HEK293 (cell line): ENCODE results near the gene PSMC2.

Source experiments
- CTCF ChIA-PET: fragments of 350-600 bp; formaldehyde crosslinking; extraction: SDS; loops from one replicate; lab custom pipeline; 2021; ENCODE audit warnings: antibody characterized with exemption; lab: Yijun Ruan, JAX
- POLR2A ChIA-PET: fragments of 300-600 bp; formaldehyde crosslinking; extraction: SDS; loops from one replicate; lab custom pipeline; 2020; ENCODE audit warnings: antibody characterized with exemption, inconsistent platforms; lab: Yijun Ruan, JAX
- H3K27ac ChIP-seq: fragments of 200-500 bp; sonication (Bioruptor generic); 2 replicates; pipeline ENCODE4 v1.5.1; 2014; ENCODE audit warnings: low read depth, low read length, control low read depth, inconsistent platforms; ENCODE audit errors: extremely low read depth
- H3K36me3 ChIP-seq, 2 experiments: fragments of 200-500 bp in 1 of 2; sonication (Bioruptor generic) in 1 of 2; 1 replicate in 1 of 2; 2 replicates in 1 of 2; pipeline ENCODE4 v1.5.1; 2014 to 2017; ENCODE audit warnings: inconsistent platforms in 2 of 2, low read length in 2 of 2; ENCODE audit not compliant: control insufficient read depth in 2 of 2, insufficient read depth in 1 of 2
- H3K4me1 ChIP-seq: fragments of 200-500 bp; sonication (Bioruptor generic); 2 replicates; pipeline ENCODE4 v1.5.1; 2014; ENCODE audit warnings: mild to moderate bottlenecking, low read length, inconsistent platforms; ENCODE audit not compliant: control insufficient read depth, insufficient read depth
- H3K4me3 ChIP-seq: 2 replicates; pipeline ENCODE4 v1.5.1; 2011; ENCODE audit warnings: low read depth, mild to moderate bottlenecking, control low read depth, low read length, moderate library complexity
- H3K9me3 ChIP-seq: fragments of 200-500 bp; sonication (Bioruptor generic); 2 replicates; pipeline ENCODE4 v1.5.1; 2014; ENCODE audit warnings: low read depth, low read length, inconsistent platforms; ENCODE audit not compliant: control insufficient read depth, insufficient read depth
- HOXD13 ChIP-seq: sonication (generic); formaldehyde crosslinking; IDR thresholded peaks from 2 replicates; pipeline ENCODE4 v1.8.0; 2022; ENCODE audit warnings: missing genetic modification reagents, borderline replicate concordance
- IKZF3 ChIP-seq: fragments of 450-650 bp; IDR thresholded peaks from 2 replicates; pipeline ENCODE4 v1.5.0; 2018; ENCODE audit warnings: missing biosample characterization, mild to moderate bottlenecking, missing genetic modification characterization, moderate library complexity
- TCF7L2 ChIP-seq: IDR thresholded peaks from 2 replicates; pipeline ENCODE4 v1.6.1; 2011; ENCODE audit warnings: low read depth, mild to moderate bottlenecking, inconsistent platforms, low read length, moderate library complexity, borderline replicate concordance
- TRIM28 ChIP-seq: IDR thresholded peaks from 2 replicates; pipeline ENCODE4 v1.6.1; 2011; ENCODE audit warnings: low read length, control low read depth, borderline replicate concordance
- YY2 ChIP-seq: fragments of 450-650 bp; formaldehyde crosslinking; IDR thresholded peaks from 2 replicates; pipeline ENCODE4 v1.5.1; 2016; ENCODE audit warnings: missing biosample characterization, missing genetic modification characterization
- ZBTB49 ChIP-seq: fragments of 450-650 bp; formaldehyde crosslinking; IDR thresholded peaks from 2 replicates; pipeline ENCODE4 v1.5.1; 2016; ENCODE audit warnings: missing biosample characterization, missing genetic modification characterization, low read depth
- ZFHX2 ChIP-seq: fragments of 450-650 bp; formaldehyde crosslinking; conservative IDR thresholded peaks from 2 replicates; pipeline ENCODE4 v1.5.1; 2016; ENCODE audit warnings: missing biosample characterization, missing genetic modification characterization
- ZNF138 ChIP-seq: fragments of 450-650 bp; formaldehyde crosslinking; IDR thresholded peaks from 2 replicates; pipeline ENCODE4 v1.5.1; 2016; ENCODE audit warnings: missing biosample characterization, missing genetic modification characterization, borderline replicate concordance
- ZNF221 ChIP-seq: fragments of 450-650 bp; formaldehyde crosslinking; IDR thresholded peaks from 2 replicates; pipeline ENCODE4 v1.5.1; 2017; ENCODE audit warnings: missing biosample characterization, missing genetic modification characterization, borderline replicate concordance
- ZNF394 ChIP-seq: fragments of 450-650 bp; formaldehyde crosslinking; IDR thresholded peaks from 2 replicates; pipeline ENCODE4 v1.5.1; 2016; ENCODE audit warnings: missing biosample characterization, missing genetic modification characterization, mild to moderate bottlenecking, moderate library complexity, borderline replicate concordance
- ZNF473 ChIP-seq: fragments of 450-650 bp; formaldehyde crosslinking; IDR thresholded peaks from 2 replicates; pipeline ENCODE4 v1.5.1; 2017; ENCODE audit warnings: missing biosample characterization, missing genetic modification characterization
- ZNF501 ChIP-seq: fragments of 450-650 bp; formaldehyde crosslinking; IDR thresholded peaks from 2 replicates; pipeline ENCODE4 v1.5.1; 2016; ENCODE audit warnings: missing biosample characterization, missing genetic modification characterization
- ZNF580 ChIP-seq: fragments of 450-650 bp; formaldehyde crosslinking; IDR thresholded peaks from 2 replicates; pipeline ENCODE4 v1.5.1; 2016; ENCODE audit warnings: missing biosample characterization, missing genetic modification characterization
- ZNF610 ChIP-seq: fragments of 450-650 bp; formaldehyde crosslinking; IDR thresholded peaks from 2 replicates; pipeline ENCODE4 v1.5.1; 2016; ENCODE audit warnings: missing biosample characterization, missing genetic modification characterization, borderline replicate concordance
- ZNF707 ChIP-seq: fragments of 450-650 bp; formaldehyde crosslinking; IDR thresholded peaks from 2 replicates; pipeline ENCODE4 v1.5.1; 2016; ENCODE audit warnings: missing biosample characterization, missing genetic modification characterization
- ZNF747 ChIP-seq: fragments of 450-650 bp; formaldehyde crosslinking; IDR thresholded peaks from 2 replicates; pipeline ENCODE4 v1.5.1; 2016; ENCODE audit warnings: missing biosample characterization, missing genetic modification characterization
- ZNF776 ChIP-seq: fragments of 450-650 bp; formaldehyde crosslinking; IDR thresholded peaks from 2 replicates; pipeline ENCODE4 v1.5.0; 2017; ENCODE audit warnings: missing biosample characterization, missing genetic modification characterization, borderline replicate concordance
- ZNF792 ChIP-seq: fragments of 450-650 bp; formaldehyde crosslinking; IDR thresholded peaks from 2 replicates; pipeline ENCODE4 v1.5.1; 2016; ENCODE audit warnings: missing biosample characterization, missing genetic modification characterization
- ZSCAN23 ChIP-seq: fragments of 450-650 bp; formaldehyde crosslinking; IDR thresholded peaks from 2 replicates; pipeline ENCODE4 v1.5.1; 2016; ENCODE audit warnings: missing biosample characterization, missing genetic modification characterization
- TF ChIP-seq, protein P1 (sequence below): fragments of 450-650 bp; formaldehyde crosslinking; IDR thresholded peaks from 2 replicates; pipeline ENCODE4 v1.5.1; 2016; ENCODE audit warnings: missing biosample characterization, missing genetic modification characterization
- TF ChIP-seq, protein P2 (sequence below): fragments of 450-650 bp; formaldehyde crosslinking; IDR thresholded peaks from 2 replicates; pipeline ENCODE4 v1.5.1; 2016; ENCODE audit warnings: missing biosample characterization, missing genetic modification characterization
- TF ChIP-seq, protein P3 (sequence below): fragments of 450-650 bp; formaldehyde crosslinking; IDR thresholded peaks from 2 replicates; pipeline ENCODE4 v1.5.1; 2017; ENCODE audit warnings: missing biosample characterization, missing genetic modification characterization
- TF ChIP-seq, protein P4 (sequence below): fragments of 450-650 bp; formaldehyde crosslinking; IDR thresholded peaks from 2 replicates; pipeline ENCODE4 v1.5.1; 2016; ENCODE audit warnings: missing biosample characterization, missing genetic modification characterization

Gene PSMC2

DNA sequence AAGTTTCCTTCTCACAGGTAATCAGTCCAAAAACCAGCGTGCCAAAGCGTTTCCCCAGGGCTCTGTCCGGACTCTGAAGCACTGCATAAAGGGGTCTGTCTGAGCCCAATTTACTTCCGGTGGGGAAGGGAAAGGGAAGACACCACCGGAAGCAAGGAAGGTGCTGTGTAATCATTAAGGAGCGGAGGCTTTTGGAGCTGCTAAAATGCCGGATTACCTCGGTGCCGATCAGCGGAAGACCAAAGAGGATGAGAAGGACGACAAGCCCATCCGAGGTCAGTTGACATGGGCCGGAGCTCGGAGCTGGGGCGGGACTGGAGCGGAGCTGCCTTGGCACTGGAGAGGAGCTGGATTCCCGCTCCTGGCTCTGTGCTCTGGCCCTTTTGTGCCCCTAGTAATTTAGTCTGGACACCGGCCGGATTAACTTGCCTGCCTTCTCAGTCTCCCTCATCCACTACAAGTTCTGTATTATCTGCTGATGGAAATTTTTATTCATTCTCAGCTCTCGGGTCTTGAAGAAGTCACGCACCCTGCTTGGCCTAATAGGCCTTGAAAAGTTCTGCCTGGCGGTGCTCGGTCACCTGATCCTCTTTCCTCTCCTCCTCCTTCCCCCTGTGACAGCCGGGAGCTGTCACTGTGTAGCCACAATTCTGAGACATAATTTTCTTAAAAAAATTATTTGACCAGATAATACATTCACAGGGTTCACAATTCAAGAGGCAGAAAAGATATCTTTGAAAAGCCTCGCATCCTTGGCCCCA, at the start of gene PSMC2:
Gene PSMC2 (plus strand): TSS at position 137 of the 761 bp plus-strand sequence. CDS start 69 bp downstream, at position 206.
- Histone ChIP-seq H3K4me1 (peaks cover 2% of the 10 kb centered on the region), H3K27ac (peak within 1 kb of the TSS; percentile 91), H3K36me3 (peaks cover 12 to 20% of the 10 kb centered on the region in 2 experiments), H3K4me3 (peak within 1 kb of the TSS; percentile 74), H3K9me3 (no peaks in the 10 kb centered on the region)
- ChIA-PET POLR2A (interaction anchor here (0.8 kb wide), 1 partner anchor 31 kb away, joined by 6 read pairs; no protein-coding TSS in a partner anchor), CTCF (interaction anchor here (0.7 kb wide), 1 partner anchor 23 kb away, joined by 3 read pairs; no protein-coding TSS in a partner anchor)
- TF ChIP-seq HOXD13 (CRISPR knock-in tag) (no peak), ZFHX2 (tag by site-specific recombination) (no peak; the same call in 1 of the 2 replicates), ZNF747 (tag by site-specific recombination) (no peak), TCF7L2 (no peak), ZNF776 (tag by site-specific recombination) (no peak), ZNF707 (tag by site-specific recombination) (no peak), ZNF580 (tag by site-specific recombination) (peak; percentile 83), ZNF792 (tag by site-specific recombination) (no peak), ZNF610 (tag by site-specific recombination) (0 out of 2 replicates have a peak, but pooled peaks have one; percentile 62), ZNF221 (tag by site-specific recombination) (no peak), TRIM28 (peak; percentile 69), IKZF3 (tag by site-specific recombination) (no peak), ZNF473 (no peak), ZNF394 (tag by site-specific recombination) (peak; percentile 89), YY2 (tag by site-specific recombination) (peak; percentile 80), ZNF501 (peak; percentile 94), ZNF138 (tag by site-specific recombination) (no peak), ZBTB49 (tag by site-specific recombination) (no peak), ZSCAN23 (tag by site-specific recombination) (peak; percentile 76; the same call in 1 of the 2 replicates)
- TF ChIP-seq, protein P1, sequence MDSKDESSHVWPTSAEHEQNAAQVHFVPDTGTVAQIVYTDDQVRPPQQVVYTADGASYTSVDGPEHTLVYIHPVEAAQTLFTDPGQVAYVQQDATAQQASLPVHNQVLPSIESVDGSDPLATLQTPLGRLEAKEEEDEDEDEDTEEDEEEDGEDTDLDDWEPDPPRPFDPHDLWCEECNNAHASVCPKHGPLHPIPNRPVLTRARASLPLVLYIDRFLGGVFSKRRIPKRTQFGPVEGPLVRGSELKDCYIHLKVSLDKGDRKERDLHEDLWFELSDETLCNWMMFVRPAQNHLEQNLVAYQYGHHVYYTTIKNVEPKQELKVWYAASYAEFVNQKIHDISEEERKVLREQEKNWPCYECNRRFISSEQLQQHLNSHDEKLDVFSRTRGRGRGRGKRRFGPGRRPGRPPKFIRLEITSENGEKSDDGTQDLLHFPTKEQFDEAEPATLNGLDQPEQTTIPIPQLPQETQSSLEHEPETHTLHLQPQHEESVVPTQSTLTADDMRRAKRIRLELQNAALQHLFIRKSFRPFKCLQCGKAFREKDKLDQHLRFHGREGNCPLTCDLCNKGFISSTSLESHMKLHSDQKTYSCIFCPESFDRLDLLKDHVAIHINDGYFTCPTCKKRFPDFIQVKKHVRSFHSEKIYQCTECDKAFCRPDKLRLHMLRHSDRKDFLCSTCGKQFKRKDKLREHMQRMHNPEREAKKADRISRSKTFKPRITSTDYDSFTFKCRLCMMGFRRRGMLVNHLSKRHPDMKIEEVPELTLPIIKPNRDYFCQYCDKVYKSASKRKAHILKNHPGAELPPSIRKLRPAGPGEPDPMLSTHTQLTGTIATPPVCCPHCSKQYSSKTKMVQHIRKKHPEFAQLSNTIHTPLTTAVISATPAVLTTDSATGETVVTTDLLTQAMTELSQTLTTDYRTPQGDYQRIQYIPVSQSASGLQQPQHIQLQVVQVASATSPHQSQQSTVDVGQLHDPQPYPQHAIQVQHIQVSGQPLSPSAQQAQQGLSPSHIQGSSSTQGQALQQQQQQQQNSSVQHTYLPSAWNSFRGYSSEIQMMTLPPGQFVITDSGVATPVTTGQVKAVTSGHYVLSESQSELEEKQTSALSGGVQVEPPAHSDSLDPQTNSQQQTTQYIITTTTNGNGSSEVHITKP, result peak; percentile 79
- TF ChIP-seq, protein P2, sequence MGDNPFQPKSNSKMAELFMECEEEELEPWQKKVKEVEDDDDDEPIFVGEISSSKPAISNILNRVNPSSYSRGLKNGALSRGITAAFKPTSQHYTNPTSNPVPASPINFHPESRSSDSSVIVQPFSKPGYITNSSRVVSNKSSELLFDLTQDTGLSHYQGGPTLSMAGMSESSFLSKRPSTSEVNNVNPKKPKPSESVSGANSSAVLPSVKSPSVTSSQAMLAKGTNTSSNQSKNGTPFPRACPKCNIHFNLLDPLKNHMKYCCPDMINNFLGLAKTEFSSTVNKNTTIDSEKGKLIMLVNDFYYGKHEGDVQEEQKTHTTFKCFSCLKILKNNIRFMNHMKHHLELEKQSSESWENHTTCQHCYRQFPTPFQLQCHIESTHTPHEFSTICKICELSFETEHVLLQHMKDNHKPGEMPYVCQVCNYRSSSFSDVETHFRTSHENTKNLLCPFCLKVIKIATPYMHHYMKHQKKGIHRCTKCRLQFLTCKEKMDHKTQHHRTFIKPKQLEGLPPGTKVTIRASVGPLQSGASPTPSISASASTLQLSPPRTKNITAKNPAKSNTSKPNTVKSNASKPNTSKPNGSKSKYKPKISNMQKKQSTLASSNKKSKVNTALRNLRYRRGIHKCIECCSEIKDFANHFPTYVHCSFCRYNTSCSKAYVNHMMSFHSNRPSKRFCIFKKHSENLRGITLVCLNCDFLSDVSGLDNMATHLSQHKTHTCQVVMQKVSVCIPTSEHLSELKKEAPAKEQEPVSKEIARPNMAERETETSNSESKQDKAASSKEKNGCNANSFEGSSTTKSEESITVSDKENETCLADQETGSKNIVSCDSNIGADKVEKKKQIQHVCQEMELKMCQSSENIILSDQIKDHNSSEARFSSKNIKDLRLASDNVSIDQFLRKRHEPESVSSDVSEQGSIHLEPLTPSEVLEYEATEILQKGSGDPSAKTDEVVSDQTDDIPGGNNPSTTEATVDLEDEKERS (tag by site-specific recombination), result peak; percentile 22; the same call in 1 of the 2 replicates
- TF ChIP-seq, protein P3, sequence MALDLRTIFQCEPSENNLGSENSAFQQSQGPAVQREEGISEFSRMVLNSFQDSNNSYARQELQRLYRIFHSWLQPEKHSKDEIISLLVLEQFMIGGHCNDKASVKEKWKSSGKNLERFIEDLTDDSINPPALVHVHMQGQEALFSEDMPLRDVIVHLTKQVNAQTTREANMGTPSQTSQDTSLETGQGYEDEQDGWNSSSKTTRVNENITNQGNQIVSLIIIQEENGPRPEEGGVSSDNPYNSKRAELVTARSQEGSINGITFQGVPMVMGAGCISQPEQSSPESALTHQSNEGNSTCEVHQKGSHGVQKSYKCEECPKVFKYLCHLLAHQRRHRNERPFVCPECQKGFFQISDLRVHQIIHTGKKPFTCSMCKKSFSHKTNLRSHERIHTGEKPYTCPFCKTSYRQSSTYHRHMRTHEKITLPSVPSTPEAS (tag by site-specific recombination), result peak; percentile 51; the same call in 1 of the 2 replicates
- TF ChIP-seq, protein P4, sequence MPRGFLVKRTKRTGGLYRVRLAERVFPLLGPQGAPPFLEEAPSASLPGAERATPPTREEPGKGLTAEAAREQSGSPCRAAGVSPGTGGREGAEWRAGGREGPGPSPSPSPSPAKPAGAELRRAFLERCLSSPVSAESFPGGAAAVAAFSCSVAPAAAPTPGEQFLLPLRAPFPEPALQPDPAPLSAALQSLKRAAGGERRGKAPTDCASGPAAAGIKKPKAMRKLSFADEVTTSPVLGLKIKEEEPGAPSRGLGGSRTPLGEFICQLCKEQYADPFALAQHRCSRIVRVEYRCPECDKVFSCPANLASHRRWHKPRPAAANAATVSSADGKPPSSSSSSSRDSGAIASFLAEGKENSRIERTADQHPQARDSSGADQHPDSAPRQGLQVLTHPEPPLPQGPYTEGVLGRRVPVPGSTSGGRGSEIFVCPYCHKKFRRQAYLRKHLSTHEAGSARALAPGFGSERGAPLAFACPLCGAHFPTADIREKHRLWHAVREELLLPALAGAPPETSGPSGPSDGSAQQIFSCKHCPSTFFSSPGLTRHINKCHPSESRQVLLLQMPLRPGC (tag by site-specific recombination), result peak; percentile 61; the same call in 1 of the 2 replicates
